ENCODE results near the gene CACNG3.

The CACNG3 gene

DNA sequence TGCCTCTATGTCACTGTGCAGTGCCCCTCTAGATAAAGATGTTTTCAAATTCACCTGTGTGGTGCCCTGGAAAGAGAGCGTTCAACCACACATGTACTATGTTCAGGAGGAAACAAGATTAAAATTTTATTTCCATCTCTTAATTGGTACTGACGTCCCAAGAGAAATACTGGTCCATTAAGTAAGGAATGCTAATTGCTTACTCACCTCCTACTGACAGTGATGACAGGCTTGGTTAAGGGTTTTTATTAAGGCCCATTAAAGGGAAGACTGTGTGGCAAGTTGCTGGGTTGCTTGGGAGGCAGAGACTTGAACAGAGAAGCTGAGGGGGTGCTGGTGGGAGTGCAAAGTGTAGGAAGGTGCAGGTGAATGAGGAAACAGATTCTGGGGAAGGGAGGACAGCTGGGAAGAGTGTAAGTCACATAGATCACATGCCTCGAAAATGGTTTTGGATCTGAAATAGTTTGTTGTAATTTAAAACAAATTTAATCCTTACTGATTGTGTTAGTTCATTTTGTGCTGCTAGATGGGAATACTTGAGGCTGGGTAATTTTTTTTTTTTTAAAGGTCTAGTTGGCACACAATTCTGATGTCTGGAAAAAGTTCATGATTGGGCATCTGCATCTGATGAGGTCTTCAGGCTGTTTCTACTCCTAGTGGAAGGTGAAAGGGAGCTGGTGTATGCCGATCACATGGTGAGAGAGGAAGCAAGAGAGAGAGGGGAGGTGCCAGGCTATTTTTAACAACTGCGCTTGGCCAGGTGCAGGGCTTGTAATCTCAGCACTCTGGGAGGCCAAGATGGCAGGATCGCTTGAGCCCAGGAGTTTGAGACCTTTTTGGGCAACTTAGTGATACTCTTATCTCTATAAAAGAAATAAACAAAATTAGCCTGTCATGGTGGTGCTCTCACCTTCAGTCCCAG, 140.5 kb downstream of the CACNG3 start:
- Histone ChIP-seq H2AFZ (ENCODE audit: low read depth, low read length) (peak overlapping the region; percentile 12; the same call in 1 of the 2 replicates), H3K27me3 (ENCODE audit: low read depth, low read length) (peaks cover 11% of the 10 kb centered on the region), H4K20me1 (ENCODE audit: insufficient read depth, low read length) (no peaks in the 10 kb centered on the region), H3K27ac (ENCODE audit: low read length) (no peak overlapping the region), H3K79me2 (ENCODE audit: low read length) (no peaks in the 10 kb centered on the region), H3K9ac (ENCODE audit: low read length) (no peak overlapping the region), H3K36me3 (replicated peaks; ENCODE audit: low read depth, low read length) (no peaks in the 10 kb centered on the region), H3K4me2 (ENCODE audit: low read length) (peak overlapping the region; percentile 38), H3K4me3 (ENCODE audit: low read length) (no peak overlapping the region), H3K4me1 (ENCODE audit: low read length) (peaks cover 12% of the 10 kb centered on the region), H3K9me3 (ENCODE audit: insufficient read depth, low read length) (no peaks in the 10 kb centered on the region)
- TF ChIP-seq, protein P1, sequence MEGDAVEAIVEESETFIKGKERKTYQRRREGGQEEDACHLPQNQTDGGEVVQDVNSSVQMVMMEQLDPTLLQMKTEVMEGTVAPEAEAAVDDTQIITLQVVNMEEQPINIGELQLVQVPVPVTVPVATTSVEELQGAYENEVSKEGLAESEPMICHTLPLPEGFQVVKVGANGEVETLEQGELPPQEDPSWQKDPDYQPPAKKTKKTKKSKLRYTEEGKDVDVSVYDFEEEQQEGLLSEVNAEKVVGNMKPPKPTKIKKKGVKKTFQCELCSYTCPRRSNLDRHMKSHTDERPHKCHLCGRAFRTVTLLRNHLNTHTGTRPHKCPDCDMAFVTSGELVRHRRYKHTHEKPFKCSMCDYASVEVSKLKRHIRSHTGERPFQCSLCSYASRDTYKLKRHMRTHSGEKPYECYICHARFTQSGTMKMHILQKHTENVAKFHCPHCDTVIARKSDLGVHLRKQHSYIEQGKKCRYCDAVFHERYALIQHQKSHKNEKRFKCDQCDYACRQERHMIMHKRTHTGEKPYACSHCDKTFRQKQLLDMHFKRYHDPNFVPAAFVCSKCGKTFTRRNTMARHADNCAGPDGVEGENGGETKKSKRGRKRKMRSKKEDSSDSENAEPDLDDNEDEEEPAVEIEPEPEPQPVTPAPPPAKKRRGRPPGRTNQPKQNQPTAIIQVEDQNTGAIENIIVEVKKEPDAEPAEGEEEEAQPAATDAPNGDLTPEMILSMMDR (IDR thresholded peaks at IDR 0.05; ENCODE audit: low read depth, low read length): no peak
- TF ChIP-seq EZH2phosphoT487 (IDR thresholded peaks at IDR 0.05; ENCODE audit: low read depth): no peak

DNA sequence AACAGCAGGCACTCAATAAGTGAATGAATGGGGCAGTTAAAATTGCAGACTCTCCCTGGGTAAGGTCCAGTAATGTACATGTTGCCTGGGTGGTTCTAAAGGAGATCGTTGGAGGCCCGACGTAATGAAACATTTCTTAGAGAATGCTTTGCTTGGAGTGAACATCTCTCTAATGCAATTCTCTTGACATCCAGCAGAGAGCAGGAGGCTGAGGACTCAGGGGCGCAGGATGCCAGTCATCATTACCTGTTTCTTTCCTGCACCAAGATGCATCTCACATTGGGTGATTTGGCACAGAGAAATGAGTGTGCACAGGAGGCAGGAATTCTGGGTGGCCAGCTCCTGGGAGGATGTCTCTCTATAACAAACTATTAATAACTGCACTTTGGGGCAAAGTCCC, 152.9 kb downstream of the CACNG3 start:
- TF ChIP-seq EZH2phosphoT487 (IDR thresholded peaks at IDR 0.05; ENCODE audit: low read depth): no peak
- TF ChIP-seq, protein P1 (IDR thresholded peaks at IDR 0.05; ENCODE audit: low read depth, low read length): peak; percentile 30
- Histone ChIP-seq H3K27ac (ENCODE audit: low read length) (no peak overlapping the region), H3K27me3 (ENCODE audit: low read depth, low read length) (no peaks in the 10 kb centered on the region), H3K4me2 (ENCODE audit: low read length) (no peak overlapping the region), H3K9ac (ENCODE audit: low read length) (no peak overlapping the region), H2AFZ (ENCODE audit: low read depth, low read length) (no peak overlapping the region), H3K79me2 (ENCODE audit: low read length) (no peaks in the 10 kb centered on the region), H4K20me1 (ENCODE audit: insufficient read depth, low read length) (no peaks in the 10 kb centered on the region), H3K4me1 (ENCODE audit: low read length) (no peaks in the 10 kb centered on the region), H3K4me3 (ENCODE audit: low read length) (no peak overlapping the region), H3K9me3 (ENCODE audit: insufficient read depth, low read length) (no peaks in the 10 kb centered on the region), H3K36me3 (replicated peaks; ENCODE audit: low read depth, low read length) (no peaks in the 10 kb centered on the region)

All from OCI-LY3 (cell line).